PC-3 (cell line): Measurements from ENCODE around the gene SLC10A7.

ENCODE experiments used
- EZH2 ChIP-seq: fragments of 300-600 bp; sonication (generic); IDR thresholded peaks from one replicate; pipeline ENCODE4 v1.6.1; 2017; ENCODE audit warnings: antibody characterized with exemption, mild to moderate bottlenecking, low read length; ENCODE audit not compliant: unreplicated experiment
- EZH2phosphoT487 ChIP-seq: fragments of 300-600 bp; sonication (generic); IDR thresholded peaks from 2 replicates; pipeline ENCODE4 v1.6.1; 2018; ENCODE audit warnings: mild to moderate bottlenecking, antibody characterized with exemption, low read length, borderline replicate concordance
- TF ChIP-seq, protein P1 (sequence below): fragments of 300-600 bp; sonication (generic); conservative IDR thresholded peaks from 2 replicates; pipeline ENCODE4 v1.5.1; 2017; ENCODE audit warnings: antibody characterized with exemption, low read depth, mild to moderate bottlenecking, low read length

DNA sequence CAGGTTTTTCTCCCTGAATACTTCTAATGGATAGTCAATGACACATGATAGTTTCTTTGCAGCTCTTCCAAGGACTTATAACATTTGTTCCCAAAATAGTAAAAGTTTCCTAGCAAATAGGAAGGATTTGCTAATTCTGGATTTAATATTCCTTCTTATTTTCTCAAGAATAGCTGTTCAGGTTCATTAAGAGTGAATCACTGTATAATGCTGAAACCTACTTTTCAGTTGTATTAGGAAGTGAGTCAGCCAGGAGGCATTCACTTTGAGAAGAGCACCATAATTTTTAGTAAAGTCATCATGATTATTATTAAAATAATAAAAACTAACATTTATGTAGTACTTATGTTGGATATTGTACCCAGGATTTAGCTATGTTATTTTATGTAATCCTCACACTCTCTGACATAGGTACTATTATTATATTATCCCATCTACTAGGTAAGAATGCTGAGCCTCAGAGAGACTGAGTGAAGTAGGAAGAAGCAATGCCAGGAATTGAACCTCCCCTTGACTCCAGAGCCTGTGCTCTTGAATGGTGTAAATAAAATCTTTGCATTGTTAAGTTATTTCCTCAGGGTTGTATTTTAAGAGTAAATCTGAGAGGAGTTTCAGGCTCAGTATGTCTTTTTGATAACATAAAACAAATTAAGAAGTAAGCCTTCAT lies 192.6 kb downstream of the SLC10A7 start:
- TF ChIP-seq, protein P1, sequence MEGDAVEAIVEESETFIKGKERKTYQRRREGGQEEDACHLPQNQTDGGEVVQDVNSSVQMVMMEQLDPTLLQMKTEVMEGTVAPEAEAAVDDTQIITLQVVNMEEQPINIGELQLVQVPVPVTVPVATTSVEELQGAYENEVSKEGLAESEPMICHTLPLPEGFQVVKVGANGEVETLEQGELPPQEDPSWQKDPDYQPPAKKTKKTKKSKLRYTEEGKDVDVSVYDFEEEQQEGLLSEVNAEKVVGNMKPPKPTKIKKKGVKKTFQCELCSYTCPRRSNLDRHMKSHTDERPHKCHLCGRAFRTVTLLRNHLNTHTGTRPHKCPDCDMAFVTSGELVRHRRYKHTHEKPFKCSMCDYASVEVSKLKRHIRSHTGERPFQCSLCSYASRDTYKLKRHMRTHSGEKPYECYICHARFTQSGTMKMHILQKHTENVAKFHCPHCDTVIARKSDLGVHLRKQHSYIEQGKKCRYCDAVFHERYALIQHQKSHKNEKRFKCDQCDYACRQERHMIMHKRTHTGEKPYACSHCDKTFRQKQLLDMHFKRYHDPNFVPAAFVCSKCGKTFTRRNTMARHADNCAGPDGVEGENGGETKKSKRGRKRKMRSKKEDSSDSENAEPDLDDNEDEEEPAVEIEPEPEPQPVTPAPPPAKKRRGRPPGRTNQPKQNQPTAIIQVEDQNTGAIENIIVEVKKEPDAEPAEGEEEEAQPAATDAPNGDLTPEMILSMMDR: no peak
- TF ChIP-seq EZH2 (no peak), EZH2phosphoT487 (no peak)
